A673 (cell line): ENCODE results near the gene DDX11. TPM values are rescaled to one million over a fixed set of nuclear protein-coding genes. Genes with fewer than 3 reads are reported as not detected.
"Not testable (repeated sequence)": the region's sequence is repeated elsewhere in the genome, so short reads cannot be mapped to it uniquely, and the experiment has no call there.

ENCODE experiments used
- BruUV-seq: library from RNA; stranded (reverse); fragments of 400-500 nt; replicated peaks from 2 replicates; lab custom pipeline; 2021; lab: Mats Ljungman, UMichigan
- CTCF ChIA-PET: fragments of 300-600 bp; sonication (Branson Sonifier 250); formaldehyde crosslinking; loops from one replicate; lab custom pipeline; 2022; ENCODE audit warnings: antibody characterized with exemption; lab: Charles Lee
- POLR2A ChIA-PET: fragments of 300-600 bp; sonication (Branson Sonifier 250); formaldehyde crosslinking; loops from one replicate; lab custom pipeline; 2022; ENCODE audit warnings: antibody characterized with exemption; ENCODE audit not compliant: low non-redundant PET; lab: Charles Lee
- DNase-seq: peaks from one replicate; pipeline ENCODE4 v3.0.0-alpha.2; 2015; ENCODE audit warnings: low spot score
- H3K27ac ChIP-seq: fragments of 200-600 bp; sonication (generic); 2 replicates; pipeline ENCODE4 v1.5.1; 2016; ENCODE audit warnings: mixed run types, low read depth, mild to moderate bottlenecking, mixed read lengths, antibody characterized with exemption, low read length; ENCODE audit not compliant: poor library complexity, severe bottlenecking
- H3K27me3 ChIP-seq: fragments of 200-600 bp; sonication (generic); replicated peaks from 2 replicates; pipeline ENCODE4 v1.6.1; 2017; ENCODE audit warnings: mixed run types, low read depth, mild to moderate bottlenecking, mixed read lengths, antibody characterized with exemption, low read length; ENCODE audit not compliant: insufficient read depth, poor library complexity
- H3K36me3 ChIP-seq: fragments of 200-600 bp; sonication (generic); 2 replicates; pipeline ENCODE4 v1.6.1; 2016; ENCODE audit warnings: mixed run types, mild to moderate bottlenecking, mixed read lengths, antibody characterized with exemption, low read length; ENCODE audit not compliant: insufficient read depth, poor library complexity, severe bottlenecking
- H3K4me1 ChIP-seq: fragments of 200-600 bp; sonication (generic); 2 replicates; pipeline ENCODE4 v1.6.1; 2017; ENCODE audit warnings: mixed run types, mild to moderate bottlenecking, mixed read lengths, antibody characterized with exemption, low read length; ENCODE audit not compliant: insufficient read depth, poor library complexity, severe bottlenecking
- H3K4me3 ChIP-seq: fragments of 200-600 bp; sonication (generic); 2 replicates; pipeline ENCODE4 v1.5.1; 2016; ENCODE audit warnings: low read depth, mixed run types, mild to moderate bottlenecking, mixed read lengths, low read length; ENCODE audit not compliant: poor library complexity, severe bottlenecking
- H3K9me3 ChIP-seq: fragments of 200-600 bp; sonication (generic); 2 replicates; pipeline ENCODE4 v1.6.1; 2016; ENCODE audit warnings: mixed run types, low read depth, mild to moderate bottlenecking, mixed read lengths, antibody characterized with exemption, low read length; ENCODE audit not compliant: poor library complexity, severe bottlenecking
- CTCF ChIP-seq: fragments of 300-800, 200-600 bp; sonication (generic); conservative IDR thresholded peaks from 2 replicates; pipeline ENCODE4 v1.5.1; 2017; ENCODE audit warnings: low read depth, mild to moderate bottlenecking, antibody characterized with exemption, low read length, moderate library complexity, mixed read lengths
- EZH2 ChIP-seq: fragments of 200-600 bp; sonication (generic); IDR thresholded peaks from 2 replicates; pipeline ENCODE4 v1.6.1; 2017; ENCODE audit warnings: borderline replicate concordance, low read depth, mild to moderate bottlenecking, mixed read lengths, antibody characterized with exemption, low read length; ENCODE audit not compliant: poor library complexity, severe bottlenecking
- intact Hi-C: fragments of 100-400 bp; cut with micrococcal nuclease; formaldehyde crosslinking; loops from one replicate; pipeline ENCODE4 v1.10.0; 2022; ENCODE audit not compliant: unreplicated experiment
- total RNA-seq: library from RNA; stranded (reverse); gene quantifications from 2 replicates; pipeline ENCODE4 v1.2.3, GENCODE V29; 2021

DDX11 gene
- total RNA-seq, 1 experiment from 2014 or later, result 188 TPM

- H3K9me3 ChIP-seq, intact Hi-C loops, H3K27me3 ChIP-seq, POLR2A ChIA-PET, H3K27ac ChIP-seq, H3K4me3 ChIP-seq, CTCF ChIA-PET, H3K36me3 ChIP-seq, H3K4me1 ChIP-seq, DNase-seq, BruUV-seq: not testable (repeated sequence)
- TF ChIP-seq CTCF, result peak; percentile 34; the same call in 1 of the 2 replicates
Observed at GRCh38 chr12:31053944-31054343, 19.7 kb upstream of the DDX11 start.

- no peak for TF ChIP-seq EZH2
- TF ChIP-seq CTCF, result no peak
- Histone ChIP-seq H3K27ac (no peak overlapping the region), H3K36me3 (no peaks in the 10 kb centered on the region), H3K9me3 (no peaks in the 10 kb centered on the region), H3K4me3 (no peak overlapping the region), H3K4me1 (no peaks in the 10 kb centered on the region), H3K27me3 (no peaks in the 10 kb centered on the region)
- intact Hi-C loops, result no loop called here
- no peak for DNase-seq
- no TSS peak for BruUV-seq
- POLR2A ChIA-PET, result no interaction called here
- CTCF ChIA-PET, result no interaction called here
Observed at GRCh38 chr12:31057671-31058070, 16.0 kb upstream of the DDX11 start.

GRCh38 chr12:31066196-31066595 is 7.5 kb upstream of the DDX11 start:
- H3K27me3 ChIP-seq, H3K27ac ChIP-seq, intact Hi-C loops, H3K4me3 ChIP-seq, DNase-seq, BruUV-seq, H3K4me1 ChIP-seq, H3K9me3 ChIP-seq, CTCF ChIA-PET, POLR2A ChIA-PET, H3K36me3 ChIP-seq: not testable (repeated sequence)

GRCh38 chr12:31067656-31068055 is 6.0 kb upstream of the DDX11 start:
- H3K36me3 ChIP-seq, intact Hi-C loops, CTCF ChIA-PET, BruUV-seq, DNase-seq, H3K4me3 ChIP-seq, H3K27me3 ChIP-seq, H3K9me3 ChIP-seq, POLR2A ChIA-PET, H3K27ac ChIP-seq, H3K4me1 ChIP-seq: not testable (repeated sequence)

- BruUV-seq, H3K27me3 ChIP-seq, POLR2A ChIA-PET, H3K4me3 ChIP-seq, intact Hi-C loops, H3K27ac ChIP-seq, H3K36me3 ChIP-seq, CTCF ChIA-PET, DNase-seq, H3K9me3 ChIP-seq, H3K4me1 ChIP-seq: not testable (repeated sequence)
Observed at GRCh38 chr12:31070971-31071740, 2.5 kb upstream of the DDX11 start.

- peak overlapping the region; percentile 90 for H3K27ac ChIP-seq
- H3K4me1 ChIP-seq, BruUV-seq, CTCF ChIA-PET, intact Hi-C loops, DNase-seq, H3K9me3 ChIP-seq, H3K36me3 ChIP-seq, H3K27me3 ChIP-seq, POLR2A ChIA-PET: not testable (repeated sequence)
- peak overlapping the region; percentile 64 for H3K4me3 ChIP-seq
Observed at GRCh38 chr12:31072962-31073361, 698 bp upstream of the DDX11 start.
